Naive thymus-derived CD4-positive, alpha-beta T cell (primary cell): Measurements from ENCODE around the gene TPP1. TPM values are rescaled to one million over a fixed set of nuclear protein-coding genes. Genes with fewer than 3 reads are reported as not detected.

ENCODE experiments used
- ATAC-seq: fragments of 150-1000 bp; cut with Tn5 transposase; 2 replicates; pipeline ENCODE4 v1.10.0; 2021; ENCODE audit warnings: mild to moderate bottlenecking, moderate library complexity
- CTCF ChIA-PET: fragments of 350-600 bp; sonication (Branson Sonifier 250); formaldehyde crosslinking; loops from one replicate; lab custom pipeline; 2021; ENCODE audit warnings: antibody characterized with exemption; lab: Charles Lee
- POLR2A ChIA-PET: fragments of 350-600 bp; sonication (Branson Sonifier 250); formaldehyde crosslinking; loops from one replicate; lab custom pipeline; 2021; ENCODE audit warnings: antibody characterized with exemption, inconsistent platforms; lab: Charles Lee
- DNase-seq, 9 donors: peaks; one replicate each; pipeline versions ENCODE4 v3.0.0 to v3.0.0-alpha.2; 2020 to 2022; ENCODE audit warnings: mixed read lengths in 1 of 9
- H3K27ac ChIP-seq: one replicate; pipeline ENCODE4 v1.7.0; 2013; ENCODE audit warnings: mild to moderate bottlenecking, low read depth, low read length, moderate library complexity
- H3K27me3 ChIP-seq, 2 donors: one replicate each; pipeline ENCODE4 v1.7.0; 2013; ENCODE audit warnings: low read length in 2 of 2, mild to moderate bottlenecking in 2 of 2, moderate library complexity in 2 of 2; ENCODE audit not compliant: control insufficient read depth in 2 of 2, insufficient read depth in 2 of 2
- H3K36me3 ChIP-seq, 3 experiments: 1 replicate in 2 of 3; 2 replicates in 1 of 3; pipeline ENCODE4 v1.7.0; 2013; ENCODE audit warnings: low read length in 3 of 3, mild to moderate bottlenecking in 3 of 3, moderate library complexity in 1 of 3; ENCODE audit not compliant: insufficient read depth in 3 of 3, control insufficient read depth in 2 of 3
- H3K4me1 ChIP-seq, 2 donors: one replicate each; pipeline ENCODE4 v1.7.0; 2013; ENCODE audit warnings: low read length in 2 of 2, mild to moderate bottlenecking in 2 of 2, moderate library complexity in 1 of 2; ENCODE audit not compliant: control insufficient read depth in 2 of 2, insufficient read depth in 2 of 2
- H3K4me3 ChIP-seq: 2 replicates; pipeline ENCODE4 v1.7.0; 2013; ENCODE audit warnings: mild to moderate bottlenecking, low read length
- H3K9me3 ChIP-seq, 3 experiments: 1 replicate in 2 of 3; 2 replicates in 1 of 3; pipeline ENCODE4 v1.7.0; 2013; ENCODE audit warnings: low read length in 3 of 3; ENCODE audit not compliant: control insufficient read depth in 2 of 3
- H3K27ac Mint-ChIP-seq, 9 donors: one replicate each; pipeline ENCODE4 v1.8.0; 2020 to 2022; ENCODE audit warnings: mixed read lengths in 9 of 9, mild to moderate bottlenecking in 8 of 9, moderate library complexity in 5 of 9, inconsistent platforms in 2 of 9
- H3K27me3 Mint-ChIP-seq, 5 donors: one replicate each; pipeline ENCODE4 v1.8.0; 2021 to 2022; ENCODE audit warnings: mixed read lengths in 5 of 5, mild to moderate bottlenecking in 1 of 5
- H3K36me3 Mint-ChIP-seq, 5 donors: one replicate each; pipeline ENCODE4 v1.8.0; 2020 to 2022; ENCODE audit warnings: mixed read lengths in 5 of 5, mild to moderate bottlenecking in 3 of 5, inconsistent platforms in 1 of 5
- H3K4me1 Mint-ChIP-seq, 7 donors: one replicate each; pipeline ENCODE4 v1.8.0; 2020 to 2022; ENCODE audit warnings: mixed read lengths in 7 of 7, mild to moderate bottlenecking in 3 of 7, inconsistent platforms in 1 of 7
- H3K4me3 Mint-ChIP-seq, 10 donors: one replicate each; pipeline ENCODE4 v1.8.0; 2020 to 2022; ENCODE audit warnings: mild to moderate bottlenecking in 10 of 10, mixed read lengths in 10 of 10, moderate library complexity in 6 of 10, inconsistent platforms in 2 of 10
- H3K9me3 Mint-ChIP-seq, 11 donors: one replicate each; pipeline ENCODE4 v1.8.0; 2020 to 2022; ENCODE audit warnings: mixed read lengths in 11 of 11, mild to moderate bottlenecking in 4 of 11, inconsistent platforms in 1 of 11, moderate library complexity in 1 of 11
- intact Hi-C, 2 donors: fragments of 100-400 bp; cut with micrococcal nuclease; formaldehyde crosslinking; loops; one replicate each; pipeline ENCODE4 v1.15.1; 2023
- polyA plus RNA-seq, 2 donors: library from polyadenylated mRNA; unstranded; fragments of 300-500 nt; fragmentation: Illumina TruSeq; gene quantifications; one replicate each; pipeline ENCODE4 v1.2.3, GENCODE V29; 2021
- total RNA-seq, 6 experiments: library from RNA in 5 of 6; stranded (reverse) in 5 of 6; gene quantifications; 1 replicate in 5 of 6; 2 replicates in 1 of 6; pipeline ENCODE4 v1.2.3 and lab custom pipeline; 2021 to 2026

Gene TPP1
- total and polyA plus RNA-seq, 7 experiments from 2014 or later: 49.9 to 160 (median 116) TPM

DNA sequence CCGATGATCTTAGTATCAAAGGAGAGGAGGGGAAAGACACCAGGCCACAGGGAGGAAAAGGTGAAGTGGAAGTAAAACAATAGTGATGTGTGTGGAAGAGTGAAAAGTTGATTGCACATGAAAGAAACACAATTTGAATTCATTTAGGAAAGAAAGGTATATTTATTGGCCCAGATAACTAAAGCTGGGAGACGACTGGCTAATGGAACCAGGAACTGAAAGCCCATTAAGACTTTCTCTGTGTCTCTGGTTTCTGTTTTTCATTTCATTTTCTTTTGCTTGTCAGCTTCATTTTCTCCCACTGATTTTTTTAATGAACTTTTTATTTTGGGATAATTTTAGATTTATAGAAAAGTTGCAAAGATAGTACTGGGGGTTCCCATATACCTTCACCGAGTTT is 41.5 kb upstream of the TPP1 start:
- Histone ChIP-seq H3K36me3 (no peaks in the 10 kb centered on the region), H3K4me1 (peaks cover 0 to 5% of the 10 kb centered on the region in 2 donors), H3K9me3 (no peaks in the 10 kb centered on the region), H3K27me3 (no peaks in the 10 kb centered on the region), H3K27ac (no peak overlapping the region), H3K4me3 (no peak overlapping the region)
- Mint-ChIP-seq H3K4me1 (peaks cover 6 to 26% (median 19%) of the 10 kb centered on the region in 7 donors), H3K27ac (no peak overlapping the region), H3K27me3 (peaks cover 0 to 28% (median 0%) of the 10 kb centered on the region in 5 donors), H3K9me3 (no peaks in the 10 kb centered on the region), H3K36me3 (peaks cover 0 to 3% (median 0%) of the 10 kb centered on the region in 5 donors), H3K4me3 (no peak overlapping the region)
- no peak for ATAC-seq
- CTCF ChIA-PET: no interaction called here
- POLR2A ChIA-PET: interaction anchor here (1.1 to 1.5 kb wide), 2 partner anchors 14 to 49 kb away, joined by 3 to 5 read pairs; partner anchors contain the start of gene TAF10
- no peak for DNase-seq
- intact Hi-C loops: no loop called here

DNA sequence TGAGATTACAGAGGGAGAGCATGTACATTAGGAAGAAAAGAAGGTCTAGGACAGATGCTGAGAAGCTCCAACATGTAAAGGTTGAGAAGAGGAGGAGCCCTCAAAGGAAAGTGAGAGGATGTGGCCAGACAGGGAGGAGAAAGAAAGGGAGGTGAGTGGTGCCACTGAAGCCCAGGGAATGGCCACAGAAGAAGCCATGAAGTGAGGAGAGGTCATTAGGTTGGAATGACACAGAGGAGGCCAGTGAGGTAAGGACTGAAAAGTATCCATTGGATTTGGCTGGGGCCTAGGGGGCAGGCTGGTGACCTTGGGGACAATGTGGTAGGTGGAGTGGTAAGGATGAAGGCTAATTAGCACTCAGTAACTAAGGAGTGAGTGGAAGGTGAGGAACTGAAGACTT is 39.4 kb upstream of the TPP1 start:
- Mint-ChIP-seq H3K27ac (no peak overlapping the region), H3K27me3 (peaks cover 0 to 25% (median 0%) of the 10 kb centered on the region in 5 donors), H3K4me1 (peaks cover 6 to 18% (median 14%) of the 10 kb centered on the region in 7 donors), H3K4me3 (no peak overlapping the region), H3K36me3 (peaks cover 0 to 3% (median 0%) of the 10 kb centered on the region in 5 donors), H3K9me3 (no peaks in the 10 kb centered on the region)
- Histone ChIP-seq H3K9me3 (no peaks in the 10 kb centered on the region), H3K27ac (no peak overlapping the region), H3K27me3 (no peaks in the 10 kb centered on the region), H3K4me3 (no peak overlapping the region), H3K4me1 (peaks cover 0 to 19% of the 10 kb centered on the region in 2 donors), H3K36me3 (no peaks in the 10 kb centered on the region)
- CTCF ChIA-PET: interaction anchor here (0.6 to 1.0 kb wide), 4 partner anchors 10 to 79 kb away, joined by 3 read pairs; no protein-coding TSS in a partner anchor
- DNase-seq (no peak), ATAC-seq (no peak)
- POLR2A ChIA-PET: interaction anchor here (1.3 to 2.3 kb wide), 3 partner anchors 9 to 16 kb away, joined by 3 to 7 read pairs (median 6); no protein-coding TSS in a partner anchor
- intact Hi-C loops: no loop called here

DNA sequence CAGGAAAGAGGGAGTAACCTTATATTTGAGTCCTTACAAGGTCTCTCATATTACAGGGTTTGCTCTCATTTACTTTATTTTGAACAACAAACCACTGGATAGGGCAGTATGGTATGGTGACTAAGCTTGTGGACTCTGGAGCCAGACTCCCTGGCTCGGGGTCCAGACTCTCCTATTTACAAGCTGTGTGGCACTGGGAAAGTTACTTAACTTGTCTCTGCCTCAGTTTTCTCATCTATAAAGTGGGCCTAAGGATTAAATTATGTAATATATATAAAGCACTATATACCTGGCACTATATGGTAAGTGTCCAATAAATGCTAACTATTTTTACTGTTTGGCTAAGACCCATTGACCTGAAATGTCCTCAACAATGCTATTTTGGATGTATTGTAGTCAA is 38.1 kb upstream of the TPP1 start:
- no peak overlapping the region for H3K4me3 ChIP-seq
- intact Hi-C loops: loop anchor here in 1 of 2 donors (1.0 kb wide), 1 partner anchor 10 kb away; no protein-coding TSS in a partner anchor
- H3K4me1 Mint-ChIP-seq: peaks cover 5 to 11% (median 7%) of the 10 kb centered on the region in 7 donors
- no peak overlapping the region for H3K27ac ChIP-seq
- peaks cover 0 to 18% (median 0%) of the 10 kb centered on the region in 5 donors for H3K27me3 Mint-ChIP-seq
- H3K9me3 Mint-ChIP-seq: no peaks in the 10 kb centered on the region
- H3K9me3 ChIP-seq: no peaks in the 10 kb centered on the region
- no peaks in the 10 kb centered on the region for H3K27me3 ChIP-seq
- peaks cover 0 to 26% of the 10 kb centered on the region in 2 donors for H3K4me1 ChIP-seq
- peaks cover 0 to 3% (median 0%) of the 10 kb centered on the region in 5 donors for H3K36me3 Mint-ChIP-seq
- no peak for ATAC-seq
- no peaks in the 10 kb centered on the region for H3K36me3 ChIP-seq
- peak overlapping the region in 8 of 9 donors; percentile 45 to 81 (median 64) for H3K27ac Mint-ChIP-seq
- ChIA-PET CTCF (interaction anchor here (0.7 to 1.1 kb wide), 2 partner anchors 53 to 72 kb away, joined by 3 to 4 read pairs; no protein-coding TSS in a partner anchor), POLR2A (interaction anchor here (0.7 to 2.4 kb wide), 9 partner anchors 10 to 216 kb away, joined by 3 to 10 read pairs (median 4); partner anchors contain the start of genes TAF10 and TPP1)
- DNase-seq: no peak
- peak overlapping the region; percentile 6 to 89 (median 72) for H3K4me3 Mint-ChIP-seq

DNA sequence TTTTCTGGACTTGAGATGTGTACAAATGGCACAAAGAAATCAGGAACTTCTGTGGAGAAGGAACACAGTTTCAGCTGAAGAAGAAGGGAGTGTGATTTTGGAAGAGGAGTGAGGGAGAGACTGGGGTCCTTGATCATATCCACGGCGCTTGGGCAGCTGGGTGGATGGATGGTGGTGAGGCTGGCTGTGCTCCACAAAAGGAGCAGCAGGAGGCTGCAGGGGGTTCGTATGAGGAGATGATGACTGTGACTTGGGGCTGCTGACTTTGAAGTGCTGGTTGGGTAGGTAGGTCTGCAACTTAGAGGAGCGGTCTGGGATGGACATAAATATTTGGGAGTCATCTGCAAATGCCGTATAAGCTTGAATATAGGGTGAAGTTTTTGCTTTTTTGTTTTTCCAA is 37.7 kb upstream of the TPP1 start:
- peaks cover 0 to 18% (median 0%) of the 10 kb centered on the region in 5 donors for H3K27me3 Mint-ChIP-seq
- ATAC-seq (no peak), DNase-seq (no peak)
- no peaks in the 10 kb centered on the region for H3K9me3 Mint-ChIP-seq
- H3K27ac Mint-ChIP-seq: peak overlapping the region in 8 of 9 donors; percentile 45 to 81 (median 64)
- no peak overlapping the region for H3K27ac ChIP-seq
- H3K9me3 ChIP-seq: no peaks in the 10 kb centered on the region
- POLR2A ChIA-PET: interaction anchor here (0.7 to 2.4 kb wide), 10 partner anchors 8 to 216 kb away, joined by 3 to 10 read pairs (median 4); partner anchors contain the start of genes TAF10 and TPP1
- intact Hi-C loops: loop anchor here in 1 of 2 donors (1.0 kb wide), 1 partner anchor 10 kb away; no protein-coding TSS in a partner anchor
- CTCF ChIA-PET: interaction anchor here (0.7 kb wide), 1 partner anchor 72 kb away, joined by 3 read pairs; no protein-coding TSS in a partner anchor
- H3K4me3 Mint-ChIP-seq: peak overlapping the region; percentile 65 to 89 (median 74)
- H3K27me3 ChIP-seq: no peaks in the 10 kb centered on the region
- H3K4me3 ChIP-seq: no peak overlapping the region
- H3K36me3 ChIP-seq: no peaks in the 10 kb centered on the region
- H3K36me3 Mint-ChIP-seq: peaks cover 0 to 3% (median 0%) of the 10 kb centered on the region in 5 donors
- peaks cover 5 to 11% (median 7%) of the 10 kb centered on the region in 7 donors for H3K4me1 Mint-ChIP-seq
- H3K4me1 ChIP-seq: peaks cover 0 to 26% of the 10 kb centered on the region in 2 donors

DNA sequence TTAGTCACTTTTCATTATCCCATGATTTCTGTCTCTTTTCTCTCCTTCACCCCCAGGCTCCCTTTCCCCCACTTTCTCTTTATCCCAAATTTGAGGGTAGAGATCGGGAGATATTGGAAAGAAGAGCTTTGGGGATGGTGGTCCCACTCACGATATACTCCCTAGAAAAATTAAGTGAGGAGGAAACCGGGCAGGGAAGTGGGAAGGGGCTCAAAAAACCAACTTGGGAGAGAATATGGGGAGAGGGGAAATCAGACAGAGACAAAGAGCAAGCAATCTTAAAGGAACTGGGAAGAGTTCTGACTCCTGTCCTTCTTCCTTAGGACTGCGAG is 37.3 kb upstream of the TPP1 start:
- POLR2A ChIA-PET: interaction anchor here (0.7 to 2.4 kb wide), 10 partner anchors 8 to 215 kb away, joined by 3 to 10 read pairs (median 4); partner anchors contain the start of genes TAF10 and TPP1
- no peaks in the 10 kb centered on the region for H3K36me3 ChIP-seq
- no peaks in the 10 kb centered on the region for H3K27me3 ChIP-seq
- Mint-ChIP-seq H3K27ac (peak overlapping the region in 7 of 9 donors; percentile 45 to 81 (median 66)), H3K4me1 (peaks cover 5 to 11% (median 7%) of the 10 kb centered on the region in 7 donors), H3K4me3 (peak overlapping the region; percentile 65 to 89 (median 74)), H3K36me3 (peaks cover 0 to 3% (median 0%) of the 10 kb centered on the region in 5 donors), H3K9me3 (no peaks in the 10 kb centered on the region), H3K27me3 (peaks cover 0 to 16% (median 0%) of the 10 kb centered on the region in 5 donors)
- ATAC-seq (no peak), DNase-seq (no peak)
- peaks cover 0 to 26% of the 10 kb centered on the region in 2 donors for H3K4me1 ChIP-seq
- CTCF ChIA-PET: no interaction called here
- H3K4me3 ChIP-seq: no peak overlapping the region
- no peaks in the 10 kb centered on the region for H3K9me3 ChIP-seq
- intact Hi-C loops: no loop called here
- no peak overlapping the region for H3K27ac ChIP-seq

DNA sequence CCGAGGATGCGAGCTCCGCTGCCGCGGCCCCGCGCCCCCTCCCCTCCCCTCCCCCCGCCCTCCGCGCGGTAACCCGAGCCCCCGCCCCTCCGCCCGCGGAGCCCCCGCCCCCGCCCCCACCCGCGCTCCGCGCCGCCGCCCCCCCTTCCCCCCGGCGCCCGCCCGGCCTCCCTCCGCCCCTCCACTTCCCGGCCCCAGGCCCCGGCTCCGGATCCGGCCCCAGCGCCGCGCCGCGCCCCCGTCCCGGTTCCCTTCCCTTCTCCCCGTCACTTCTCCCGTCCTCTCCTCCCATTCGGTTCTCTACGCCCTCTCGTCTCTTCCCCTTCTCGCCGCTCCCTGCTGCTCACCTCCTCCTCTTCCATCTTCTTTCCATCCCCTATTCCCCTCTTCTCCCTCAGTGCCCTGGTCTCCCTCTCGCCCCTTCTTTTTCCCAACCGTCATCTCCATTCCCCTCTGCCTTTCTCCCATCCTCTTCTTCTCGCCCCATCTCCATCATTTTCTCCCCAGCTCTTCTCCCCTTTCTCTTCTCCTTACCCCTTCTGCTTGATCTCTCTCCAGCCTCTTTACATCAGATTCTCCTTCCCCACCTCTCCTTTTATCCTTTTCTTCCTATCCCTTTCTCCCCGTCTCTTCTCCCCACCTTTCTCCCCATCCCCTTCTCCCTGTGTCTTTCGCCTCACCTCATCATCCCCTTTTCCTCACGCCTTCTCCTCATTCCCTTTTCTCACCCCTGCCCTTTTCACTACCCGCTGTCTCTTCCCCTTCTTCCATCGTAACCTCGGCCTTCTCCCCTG is 36.8 kb upstream of the TPP1 start, which contains the start of gene DCHS1:
Gene DCHS1, minus strand, starts transcription at position 20 of the 794 bp plus-strand sequence. CDS start 14,196 bp downstream, outside the sequence.
- Histone ChIP-seq H3K9me3 (no peaks in the 10 kb centered on the region), H3K4me3 (peak within 1 kb of the TSS; percentile 52), H3K4me1 (peaks cover 0 to 26% of the 10 kb centered on the region in 2 donors), H3K27me3 (no peaks in the 10 kb centered on the region), H3K36me3 (no peaks in the 10 kb centered on the region), H3K27ac (peak within 1 kb of the TSS; percentile 66)
- Mint-ChIP-seq H3K27me3 (peaks cover 0 to 16% (median 0%) of the 10 kb centered on the region in 5 donors), H3K4me3 (peak within 1 kb of the TSS; percentile 65 to 89 (median 74)), H3K9me3 (no peaks in the 10 kb centered on the region), H3K27ac (peak within 1 kb of the TSS in 8 of 9 donors; percentile 16 to 81 (median 66)), H3K4me1 (peaks cover 5 to 11% (median 7%) of the 10 kb centered on the region in 7 donors), H3K36me3 (peaks cover 0 to 3% (median 0%) of the 10 kb centered on the region in 5 donors)
- DNase-seq: peak in 4 of 9 donors; percentile 14 to 19 (median 18)
- intact Hi-C loops: loop anchor here in 1 of 2 donors (1.0 to 2.0 kb wide), 3 partner anchors 9 to 37 kb away; partner anchors contain the start of genes MRPL17 and TPP1
- ATAC-seq: peak; percentile 40
- CTCF ChIA-PET: no interaction called here
- POLR2A ChIA-PET: interaction anchor here (0.7 to 2.4 kb wide), 7 partner anchors 9 to 51 kb away, joined by 3 to 10 read pairs (median 3); partner anchors contain the start of gene TPP1
